Astrocyte (in vitro differentiated cells and primary cell): Measurements from ENCODE around the gene PALLD. TPM values are rescaled to one million over a fixed set of nuclear protein-coding genes. Genes with fewer than 3 reads are reported as not detected.

Experiments used
- DNase-seq: peaks from one replicate; pipeline ENCODE4 v3.0.0-alpha.2; 2010; ENCODE audit warnings: low read depth
- FAIRE-seq: peaks from 2 replicates; lab custom pipeline; 2011; peaks lifted over from hg19 to GRCh38; lab: Jason Lieb, UNC
- H2AFZ ChIP-seq: 2 replicates; pipeline ENCODE4 v1.6.0; 2012; ENCODE audit warnings: low read depth, low read length, inconsistent platforms
- H3K27ac ChIP-seq: 2 replicates; pipeline ENCODE4 v1.5.1; 2011; ENCODE audit warnings: low read depth, low read length, inconsistent platforms
- H3K27me3 ChIP-seq: 2 replicates; pipeline ENCODE4 v1.6.0; 2011; ENCODE audit warnings: low read length, inconsistent platforms; ENCODE audit not compliant: insufficient read depth
- H3K36me3 ChIP-seq: 2 replicates; pipeline ENCODE4 v1.5.1; 2011; ENCODE audit warnings: low read length, inconsistent platforms; ENCODE audit not compliant: insufficient read depth
- H3K4me1 ChIP-seq: 2 replicates; pipeline ENCODE4 v1.5.1; 2011; ENCODE audit warnings: low read length, inconsistent platforms; ENCODE audit not compliant: insufficient read depth
- H3K4me2 ChIP-seq: 2 replicates; pipeline ENCODE4 v1.6.0; 2012; ENCODE audit warnings: low read length, inconsistent platforms
- H3K4me3 ChIP-seq: 2 replicates; pipeline ENCODE4 v1.5.1; 2011; ENCODE audit warnings: low read depth, mild to moderate bottlenecking, low read length, inconsistent platforms; ENCODE audit not compliant: insufficient read depth
- H3K79me2 ChIP-seq: 2 replicates; pipeline ENCODE4 v1.6.0; 2012; ENCODE audit warnings: mild to moderate bottlenecking, low read length, inconsistent platforms; ENCODE audit not compliant: insufficient read depth
- H3K9ac ChIP-seq: 2 replicates; pipeline ENCODE4 v1.6.0; 2012; ENCODE audit warnings: mild to moderate bottlenecking, low read length, inconsistent platforms
- H3K9me3 ChIP-seq: 2 replicates; pipeline ENCODE4 v1.5.1; 2012; ENCODE audit warnings: low read depth, mild to moderate bottlenecking, low read length, inconsistent platforms; ENCODE audit not compliant: insufficient read depth
- H4K20me1 ChIP-seq: 2 replicates; pipeline ENCODE4 v1.6.0; 2012; ENCODE audit warnings: low read length, inconsistent platforms; ENCODE audit not compliant: insufficient read depth
- H3K27ac Mint-ChIP-seq: one replicate; pipeline ENCODE4 v1.8.0; 2021; ENCODE audit warnings: mild to moderate bottlenecking, mixed read lengths; ENCODE audit not compliant: unreplicated experiment
- H3K27me3 Mint-ChIP-seq: one replicate; pipeline ENCODE4 v1.8.0; 2021; ENCODE audit warnings: low read depth, mixed read lengths; ENCODE audit not compliant: unreplicated experiment
- H3K36me3 Mint-ChIP-seq: one replicate; pipeline ENCODE4 v1.8.0; 2021; ENCODE audit warnings: low read depth, mixed read lengths; ENCODE audit not compliant: unreplicated experiment
- H3K4me1 Mint-ChIP-seq: one replicate; pipeline ENCODE4 v1.8.0; 2021; ENCODE audit warnings: low read depth, mixed read lengths; ENCODE audit not compliant: unreplicated experiment
- H3K4me3 Mint-ChIP-seq: one replicate; pipeline ENCODE4 v1.8.0; 2021; ENCODE audit warnings: mild to moderate bottlenecking, moderate library complexity, mixed read lengths; ENCODE audit not compliant: unreplicated experiment
- H3K9me3 Mint-ChIP-seq: one replicate; pipeline ENCODE4 v1.8.0; 2021; ENCODE audit warnings: mild to moderate bottlenecking, mixed read lengths; ENCODE audit not compliant: unreplicated experiment
- EZH2 ChIP-seq: IDR thresholded peaks from 2 replicates; pipeline ENCODE4 v1.6.1; 2012; ENCODE audit warnings: mild to moderate bottlenecking, low read length, inconsistent platforms; ENCODE audit not compliant: insufficient read depth
- total RNA-seq: library from RNA; stranded (reverse); gene quantifications from 2 replicates; pipeline ENCODE4 v1.2.1, GENCODE V29; 2021
- TF ChIP-seq, protein P1 (sequence below): IDR thresholded peaks from 2 replicates; pipeline ENCODE4 v1.5.1; 2011; ENCODE audit warnings: low read depth, mild to moderate bottlenecking, inconsistent platforms, low read length, moderate library complexity; ENCODE audit not compliant: insufficient read depth

The PALLD gene
- total RNA-seq, 1 donor from 2014 or later: 498 TPM

GRCh38 chr4:168667921-168668320 lies 171.1 kb downstream of the PALLD start:
- no peak overlapping the region for H3K4me3 Mint-ChIP-seq
- Histone ChIP-seq H3K4me1 (peaks cover 19% of the 10 kb centered on the region), H3K9ac (no peak overlapping the region), H3K27me3 (no peaks in the 10 kb centered on the region), H2AFZ (no peak overlapping the region), H3K4me2 (no peak overlapping the region), H3K9me3 (no peaks in the 10 kb centered on the region), H3K36me3 (peaks cover 10% of the 10 kb centered on the region), H3K4me3 (no peak overlapping the region), H4K20me1 (peaks cover 5% of the 10 kb centered on the region), H3K79me2 (peaks cover 58% of the 10 kb centered on the region), H3K27ac (no peak overlapping the region)
- peaks cover 49% of the 10 kb centered on the region for H3K4me1 Mint-ChIP-seq
- peaks cover 13% of the 10 kb centered on the region for H3K36me3 Mint-ChIP-seq
- no peaks in the 10 kb centered on the region for H3K9me3 Mint-ChIP-seq
- H3K27me3 Mint-ChIP-seq: no peaks in the 10 kb centered on the region
- DNase-seq: no peak
- TF ChIP-seq EZH2: no peak
- TF ChIP-seq, protein P1, sequence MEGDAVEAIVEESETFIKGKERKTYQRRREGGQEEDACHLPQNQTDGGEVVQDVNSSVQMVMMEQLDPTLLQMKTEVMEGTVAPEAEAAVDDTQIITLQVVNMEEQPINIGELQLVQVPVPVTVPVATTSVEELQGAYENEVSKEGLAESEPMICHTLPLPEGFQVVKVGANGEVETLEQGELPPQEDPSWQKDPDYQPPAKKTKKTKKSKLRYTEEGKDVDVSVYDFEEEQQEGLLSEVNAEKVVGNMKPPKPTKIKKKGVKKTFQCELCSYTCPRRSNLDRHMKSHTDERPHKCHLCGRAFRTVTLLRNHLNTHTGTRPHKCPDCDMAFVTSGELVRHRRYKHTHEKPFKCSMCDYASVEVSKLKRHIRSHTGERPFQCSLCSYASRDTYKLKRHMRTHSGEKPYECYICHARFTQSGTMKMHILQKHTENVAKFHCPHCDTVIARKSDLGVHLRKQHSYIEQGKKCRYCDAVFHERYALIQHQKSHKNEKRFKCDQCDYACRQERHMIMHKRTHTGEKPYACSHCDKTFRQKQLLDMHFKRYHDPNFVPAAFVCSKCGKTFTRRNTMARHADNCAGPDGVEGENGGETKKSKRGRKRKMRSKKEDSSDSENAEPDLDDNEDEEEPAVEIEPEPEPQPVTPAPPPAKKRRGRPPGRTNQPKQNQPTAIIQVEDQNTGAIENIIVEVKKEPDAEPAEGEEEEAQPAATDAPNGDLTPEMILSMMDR: no peak
- peak; percentile 55 for FAIRE-seq
- peak overlapping the region; percentile 29 for H3K27ac Mint-ChIP-seq

- DNase-seq (no peak), FAIRE-seq (no peak)
- peaks cover 40% of the 10 kb centered on the region for H3K79me2 ChIP-seq
- no peak overlapping the region for H3K9ac ChIP-seq
- no peak overlapping the region for H3K27ac Mint-ChIP-seq
- peaks cover 6% of the 10 kb centered on the region for H3K4me1 Mint-ChIP-seq
- no peak overlapping the region for H3K27ac ChIP-seq
- H3K36me3 Mint-ChIP-seq: peaks cover 27% of the 10 kb centered on the region
- TF ChIP-seq EZH2: no peak
- TF ChIP-seq, protein P1: no peak
- H4K20me1 ChIP-seq: no peaks in the 10 kb centered on the region
- no peak overlapping the region for H3K4me3 ChIP-seq
- H3K9me3 ChIP-seq: no peaks in the 10 kb centered on the region
- no peaks in the 10 kb centered on the region for H3K27me3 ChIP-seq
- no peak overlapping the region for H3K4me2 ChIP-seq
- no peak overlapping the region for H2AFZ ChIP-seq
- no peaks in the 10 kb centered on the region for H3K27me3 Mint-ChIP-seq
- no peak overlapping the region for H3K4me3 Mint-ChIP-seq
- no peaks in the 10 kb centered on the region for H3K9me3 Mint-ChIP-seq
- H3K4me1 ChIP-seq: peaks cover 8% of the 10 kb centered on the region
- peaks cover 7% of the 10 kb centered on the region for H3K36me3 ChIP-seq
Measured at GRCh38 chr4:168673476-168673875, 176.6 kb downstream of the PALLD start.

- no peak overlapping the region for H3K27ac ChIP-seq
- no peak overlapping the region for H3K4me3 Mint-ChIP-seq
- H4K20me1 ChIP-seq: no peaks in the 10 kb centered on the region
- H3K4me1 Mint-ChIP-seq: peaks cover 3% of the 10 kb centered on the region
- peaks cover 25% of the 10 kb centered on the region for H3K36me3 Mint-ChIP-seq
- H3K79me2 ChIP-seq: peaks cover 37% of the 10 kb centered on the region
- no peaks in the 10 kb centered on the region for H3K9me3 Mint-ChIP-seq
- no peak overlapping the region for H3K4me2 ChIP-seq
- no peak overlapping the region for H2AFZ ChIP-seq
- no peaks in the 10 kb centered on the region for H3K27me3 ChIP-seq
- H3K4me1 ChIP-seq: peaks cover 10% of the 10 kb centered on the region
- no peak for TF ChIP-seq EZH2
- TF ChIP-seq, protein P1: no peak
- H3K9me3 ChIP-seq: no peaks in the 10 kb centered on the region
- no peaks in the 10 kb centered on the region for H3K27me3 Mint-ChIP-seq
- H3K36me3 ChIP-seq: peaks cover 4% of the 10 kb centered on the region
- no peak overlapping the region for H3K9ac ChIP-seq
- H3K4me3 ChIP-seq: no peak overlapping the region
- no peak overlapping the region for H3K27ac Mint-ChIP-seq
- no peak for FAIRE-seq
- DNase-seq: peak; percentile 40
Measured at GRCh38 chr4:168674077-168674747, 177.4 kb downstream of the PALLD start.
